Suprapubic skin (tissue), 4 donors: ENCODE data around the gene COL18A1.

Experiments
- EP300 ChIP-seq: sonication (generic); formaldehyde crosslinking; IDR thresholded peaks from one replicate; pipeline ENCODE4 v1.6.1; 2017; ENCODE audit warnings: antibody characterized with exemption
- POLR2A ChIP-seq, 2 donors: fragments of 450-650 bp; IDR thresholded peaks; one replicate each; pipeline ENCODE4 v1.6.1; 2017; ENCODE audit warnings: antibody characterized with exemption in 2 of 2, mild to moderate bottlenecking in 2 of 2, moderate library complexity in 2 of 2
- POLR2AphosphoS5 ChIP-seq, 3 donors: sonication (generic); formaldehyde crosslinking; IDR thresholded peaks; one replicate each; pipeline ENCODE4 v1.6.1; 2017; ENCODE audit warnings: antibody characterized with exemption in 3 of 3
- TF ChIP-seq, protein P1 (sequence below), 2 donors: fragments of 200-600 bp in 1 of 2; fragments of 450-650 bp in 1 of 2; sonication (generic) in 1 of 2; IDR thresholded peaks; one replicate each; pipeline ENCODE4 v1.5.1; 2016 to 2019; ENCODE audit warnings: antibody characterized with exemption in 2 of 2, mild to moderate bottlenecking in 1 of 2, moderate library complexity in 1 of 2

DNA sequence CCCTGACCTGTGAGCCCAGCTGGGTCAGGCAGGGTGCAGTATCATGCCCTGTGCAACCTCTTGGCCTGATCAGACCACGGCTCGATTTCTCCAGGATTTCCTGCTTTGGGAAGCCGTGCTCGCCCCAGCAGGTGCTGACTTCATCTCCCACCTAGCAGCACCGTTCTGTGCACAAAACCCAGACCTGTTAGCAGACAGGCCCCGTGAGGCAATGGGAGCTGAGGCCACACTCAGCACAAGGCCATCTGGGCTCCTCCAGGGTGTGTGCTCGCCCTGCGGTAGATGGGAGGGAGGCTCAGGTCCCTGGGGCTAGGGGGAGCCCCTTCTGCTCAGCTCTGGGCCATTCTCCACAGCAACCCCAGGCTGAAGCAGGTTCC is 107.6 kb downstream of the COL18A1 start:
- TF ChIP-seq, protein P1, sequence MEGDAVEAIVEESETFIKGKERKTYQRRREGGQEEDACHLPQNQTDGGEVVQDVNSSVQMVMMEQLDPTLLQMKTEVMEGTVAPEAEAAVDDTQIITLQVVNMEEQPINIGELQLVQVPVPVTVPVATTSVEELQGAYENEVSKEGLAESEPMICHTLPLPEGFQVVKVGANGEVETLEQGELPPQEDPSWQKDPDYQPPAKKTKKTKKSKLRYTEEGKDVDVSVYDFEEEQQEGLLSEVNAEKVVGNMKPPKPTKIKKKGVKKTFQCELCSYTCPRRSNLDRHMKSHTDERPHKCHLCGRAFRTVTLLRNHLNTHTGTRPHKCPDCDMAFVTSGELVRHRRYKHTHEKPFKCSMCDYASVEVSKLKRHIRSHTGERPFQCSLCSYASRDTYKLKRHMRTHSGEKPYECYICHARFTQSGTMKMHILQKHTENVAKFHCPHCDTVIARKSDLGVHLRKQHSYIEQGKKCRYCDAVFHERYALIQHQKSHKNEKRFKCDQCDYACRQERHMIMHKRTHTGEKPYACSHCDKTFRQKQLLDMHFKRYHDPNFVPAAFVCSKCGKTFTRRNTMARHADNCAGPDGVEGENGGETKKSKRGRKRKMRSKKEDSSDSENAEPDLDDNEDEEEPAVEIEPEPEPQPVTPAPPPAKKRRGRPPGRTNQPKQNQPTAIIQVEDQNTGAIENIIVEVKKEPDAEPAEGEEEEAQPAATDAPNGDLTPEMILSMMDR (IDR thresholded peaks at IDR 0.05): no peak
- no peak for TF ChIP-seq POLR2AphosphoS5 (IDR thresholded peaks at IDR 0.05)
- no peak for TF ChIP-seq POLR2A (IDR thresholded peaks at IDR 0.05)
- TF ChIP-seq EP300: no peak
